GM06990 (cell line): Measurements from ENCODE around the gene LGALS3BP.

Experiments used
- DNase-seq: peaks from one replicate; pipeline ENCODE4 v3.0.0-alpha.2; 2011; ENCODE audit not compliant: insufficient read length; ENCODE audit errors: extremely low read depth
- H3K27me3 ChIP-seq: replicated peaks from 2 replicates; pipeline ENCODE4 v1.6.0; 2011; ENCODE audit warnings: low read length; ENCODE audit not compliant: control insufficient read depth, insufficient read depth
- H3K36me3 ChIP-seq: 2 replicates; pipeline ENCODE4 v1.5.1; 2011; ENCODE audit warnings: low read length; ENCODE audit not compliant: control insufficient read depth, insufficient read depth
- H3K4me3 ChIP-seq: replicated peaks from 2 replicates; pipeline ENCODE4 v1.5.1; 2011; ENCODE audit warnings: low read depth, mild to moderate bottlenecking, control low read depth, low read length
- CTCF ChIP-seq: IDR thresholded peaks from 2 replicates; pipeline ENCODE4 v1.5.1; 2011; ENCODE audit warnings: low read length, control low read depth, mild to moderate bottlenecking, inconsistent platforms; ENCODE audit not compliant: insufficient read depth, poor library complexity, severe bottlenecking

LGALS3BP gene

DNA sequence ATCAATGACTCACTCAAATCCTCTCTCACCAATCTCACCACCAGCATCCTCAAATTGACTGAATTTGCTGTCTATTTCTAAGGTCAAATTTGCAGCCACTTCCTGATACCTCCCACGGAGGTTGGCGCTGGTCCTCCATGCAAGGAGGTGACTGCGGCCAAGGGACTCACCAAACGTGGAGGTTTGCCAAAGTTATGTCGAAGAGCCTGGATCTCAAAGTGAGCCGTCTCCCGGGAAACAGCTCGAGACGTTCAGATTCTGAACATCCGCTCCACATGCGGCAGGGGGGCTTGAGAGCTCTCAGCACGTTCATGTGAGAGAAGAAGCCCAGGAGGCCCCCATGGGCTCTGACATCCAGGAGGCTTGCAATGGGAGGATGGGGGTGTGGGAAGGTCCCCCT is 22.6 kb downstream of the LGALS3BP start:
- no peak for DNase-seq
- no peaks in the 10 kb centered on the region for H3K36me3 ChIP-seq
- TF ChIP-seq CTCF = no peak

DNA sequence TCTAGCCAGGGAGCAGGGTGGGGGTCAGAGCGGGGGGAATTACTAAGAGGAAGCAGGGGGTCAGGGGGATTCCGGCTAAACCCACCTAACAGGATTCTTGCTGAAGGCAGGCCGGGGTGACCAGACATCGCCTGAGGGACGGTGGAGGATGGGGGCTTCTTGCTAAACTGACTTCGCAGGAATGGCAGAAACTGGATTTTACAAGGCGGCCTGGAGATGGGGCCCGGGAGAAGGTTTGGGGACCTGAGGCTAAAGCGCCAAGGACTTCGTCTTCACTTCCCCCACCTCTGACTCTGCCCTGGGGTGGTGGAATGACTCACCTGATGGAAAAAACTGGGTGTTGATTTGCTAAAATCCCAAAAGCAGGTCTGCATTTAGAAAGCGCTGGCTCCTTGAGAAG is 23.5 kb downstream of the LGALS3BP start:
- no peak for DNase-seq
- Histone ChIP-seq H3K36me3 (no peaks in the 10 kb centered on the region), H3K4me3 (no peak overlapping the region), H3K27me3 (peaks cover 2% of the 10 kb centered on the region; the same call in 1 of the 2 replicates)
- TF ChIP-seq CTCF = no peak

More for the DNA sequence above, 22.6 kb downstream of the LGALS3BP start:
- no peak overlapping the region for H3K4me3 ChIP-seq
- no peaks in the 10 kb centered on the region; the same call in 1 of the 2 replicates for H3K27me3 ChIP-seq

GRCh38 chr17:78954684-78955083 is 25.0 kb downstream of the LGALS3BP start:
- no peaks in the 10 kb centered on the region for H3K36me3 ChIP-seq
- no peak for DNase-seq
- H3K4me3 ChIP-seq = no peak overlapping the region
- peaks cover 2% of the 10 kb centered on the region; the same call in 1 of the 2 replicates for H3K27me3 ChIP-seq
- no peak for TF ChIP-seq CTCF

DNA sequence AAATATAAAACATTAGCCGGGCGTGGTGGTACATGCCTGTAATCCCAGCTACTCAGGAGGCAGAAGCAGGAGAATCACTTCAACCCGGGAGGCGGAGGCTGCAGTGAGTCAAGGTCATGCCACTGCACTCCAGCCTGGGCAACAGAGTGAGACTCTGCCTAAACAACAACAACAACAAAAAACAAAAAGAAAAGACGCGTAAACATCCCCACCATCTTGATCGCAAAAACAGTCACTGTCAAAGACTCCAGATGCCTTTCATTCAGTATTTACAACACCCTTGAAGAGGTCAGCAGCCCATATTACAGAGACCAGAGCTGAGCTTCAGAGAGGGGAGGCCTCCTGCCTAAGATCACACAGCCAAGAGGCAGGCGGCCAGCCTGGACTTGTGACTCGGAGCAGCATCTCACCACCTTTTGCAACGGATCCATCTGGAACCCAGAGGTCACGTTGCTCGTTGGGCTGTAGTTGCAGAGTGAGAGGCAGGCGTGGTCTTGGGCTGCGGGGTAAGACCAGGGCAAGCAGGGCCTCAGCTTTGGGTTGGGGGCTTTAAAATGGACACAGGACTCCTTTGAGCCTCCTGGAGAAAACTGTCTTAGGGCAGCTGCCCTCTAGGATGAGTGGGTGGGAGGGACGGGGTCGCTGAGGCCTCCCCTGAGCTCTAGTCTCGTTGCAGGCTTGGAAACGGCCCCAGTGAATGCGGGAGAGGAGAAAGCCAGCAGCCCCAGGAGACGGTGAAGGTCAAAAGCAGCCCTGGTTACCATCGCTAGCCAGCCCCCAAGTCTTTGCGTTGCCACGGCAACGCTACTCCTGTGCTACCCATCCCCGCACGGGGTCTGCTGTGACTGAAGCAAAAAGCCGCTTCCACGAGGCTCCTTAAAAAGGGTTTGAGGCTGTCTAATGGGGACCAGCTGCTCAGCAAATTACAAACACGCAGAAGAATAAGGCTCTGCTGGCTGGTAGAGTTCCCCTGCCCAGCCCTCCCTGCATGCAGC is 26.1 kb downstream of the LGALS3BP start:
- Histone ChIP-seq H3K4me3 (no peak overlapping the region), H3K36me3 (no peaks in the 10 kb centered on the region), H3K27me3 (peaks cover 2% of the 10 kb centered on the region; the same call in 1 of the 2 replicates)
- DNase-seq = no peak
- TF ChIP-seq CTCF = no peak

DNA sequence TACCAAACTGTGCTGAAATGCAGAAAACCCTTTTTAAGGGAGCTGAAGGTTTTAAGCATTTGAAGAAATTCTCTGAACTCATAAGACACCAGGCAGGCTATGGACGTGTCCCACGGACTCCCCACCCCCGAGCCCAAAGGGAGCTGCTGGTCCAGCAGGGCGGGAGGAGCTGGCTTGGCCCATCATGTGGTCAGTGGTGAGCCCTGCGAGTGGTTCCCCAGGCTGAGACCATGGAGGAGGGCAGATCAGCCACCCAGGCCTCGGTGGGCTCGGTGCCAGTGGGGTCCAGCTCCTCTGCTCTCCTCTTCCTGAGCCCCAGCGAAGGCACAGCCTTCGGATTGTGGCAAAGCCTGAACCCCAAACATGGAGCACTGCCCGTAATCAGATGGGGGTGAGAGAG is 27.0 kb downstream of the LGALS3BP start:
- no peak for TF ChIP-seq CTCF
- no peak for DNase-seq
- Histone ChIP-seq H3K36me3 (no peaks in the 10 kb centered on the region), H3K27me3 (peaks cover 2% of the 10 kb centered on the region; the same call in 1 of the 2 replicates), H3K4me3 (no peak overlapping the region)
